ENCODE data around the gene OR5A1.
A peak's percentile ranks its signal among the peaks of the same experiment; 100 is the strongest.
"Not testable (repeated sequence)": the region's sequence is repeated elsewhere in the genome, so short reads cannot be mapped to it uniquely, and the experiment has no call there.

Gene OR5A1
- total RNA-seq = 0 reads per million in 2 donors

- DNase-seq = no peak
Measured at GRCh38 chr11:59436169-59436568, at the start of gene OR5A1. Gene OR5A1, plus strand, starts transcription at chr11:59436469. Its CDS starts 6,700 bp downstream, at chr11:59443169.

GRCh38 chr11:59394186-59394585 lies 42.1 kb upstream of the OR5A1 start:
- no peak for DNase-seq

GRCh38 chr11:59400461-59401261 lies 35.6 kb upstream of the OR5A1 start:
- no peak for DNase-seq

- no peak for DNase-seq
Measured at GRCh38 chr11:59401262-59401552, 35.1 kb upstream of the OR5A1 start.

DNA sequence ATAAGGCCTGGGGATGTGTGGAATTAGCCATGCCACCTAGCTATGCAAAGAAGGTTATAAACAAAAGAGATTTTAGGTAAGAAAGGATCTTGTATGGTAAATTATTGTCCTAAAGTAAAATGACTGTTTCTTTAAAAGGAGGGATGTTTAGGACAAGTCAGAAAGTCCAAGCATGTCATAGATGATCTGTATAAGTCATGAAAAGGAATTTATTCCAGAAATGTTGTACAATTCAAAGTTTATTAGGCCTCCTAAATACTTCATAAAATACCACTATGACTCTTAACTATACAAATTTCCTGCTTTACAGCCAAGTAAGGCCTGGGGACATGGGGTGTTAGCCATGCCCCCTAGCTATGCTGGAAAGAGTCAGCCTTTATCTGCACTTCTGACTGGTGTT lies 32.7 kb upstream of the OR5A1 start:
- no peak for DNase-seq

DNA sequence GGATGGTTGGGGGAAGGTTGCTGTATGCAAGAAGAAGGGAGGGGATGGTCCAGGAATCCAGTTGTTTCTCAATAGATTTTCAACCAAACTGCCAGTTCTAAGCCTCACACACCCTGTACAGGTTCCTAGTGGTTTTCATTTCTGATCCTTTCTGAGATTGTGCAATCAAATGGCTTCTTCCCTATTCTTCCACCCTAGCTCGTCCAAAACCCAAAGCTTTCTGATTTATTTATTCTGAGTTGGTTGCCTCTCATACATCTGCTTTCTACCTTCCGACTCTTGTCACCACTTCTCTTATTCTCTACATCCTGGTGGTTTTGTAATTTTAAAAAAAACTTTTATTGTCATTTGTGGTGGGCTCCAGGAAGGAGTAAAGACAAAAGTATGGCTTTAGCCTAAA lies 22.6 kb upstream of the OR5A1 start:
- no peak for DNase-seq

DNA sequence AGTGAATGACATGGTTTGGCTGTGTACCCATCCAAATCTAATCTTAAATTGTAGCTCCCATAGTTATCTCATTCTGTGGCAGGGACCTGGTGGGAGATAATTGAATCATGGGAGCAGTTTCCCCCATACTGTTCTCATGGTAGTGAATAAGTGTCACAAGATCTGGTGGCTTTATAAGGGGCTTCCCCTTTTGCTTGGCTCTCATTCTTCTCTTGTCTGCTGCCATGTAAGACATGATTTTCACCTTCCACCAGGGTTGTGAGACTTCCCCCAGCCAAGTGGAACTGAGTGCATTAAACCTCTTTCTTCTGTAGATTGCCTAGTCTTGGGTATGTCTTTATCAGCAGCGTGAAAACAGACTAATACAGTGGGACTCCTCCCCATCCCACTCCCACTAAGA lies 21.2 kb upstream of the OR5A1 start:
- no peak for DNase-seq

DNA sequence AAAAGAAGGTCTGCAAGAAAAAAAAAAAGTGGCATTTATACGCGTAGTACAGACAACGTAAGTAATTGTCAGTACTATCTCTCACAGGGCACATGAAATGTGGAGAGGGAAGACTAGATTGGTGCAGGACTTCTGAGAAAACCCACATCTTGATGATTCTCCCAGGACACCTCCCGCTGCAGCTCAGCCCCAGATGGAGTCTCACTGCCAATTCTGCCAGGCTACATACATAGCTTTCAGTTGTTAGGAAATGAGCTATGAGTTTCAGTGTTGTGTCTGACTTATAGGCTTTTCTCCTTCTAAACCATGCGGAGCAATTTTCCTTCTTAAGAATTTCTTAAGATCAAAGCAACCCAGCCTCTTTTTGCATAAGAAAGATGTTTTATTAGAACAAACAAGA lies 19.7 kb upstream of the OR5A1 start:
- DNase-seq = no peak

DNA sequence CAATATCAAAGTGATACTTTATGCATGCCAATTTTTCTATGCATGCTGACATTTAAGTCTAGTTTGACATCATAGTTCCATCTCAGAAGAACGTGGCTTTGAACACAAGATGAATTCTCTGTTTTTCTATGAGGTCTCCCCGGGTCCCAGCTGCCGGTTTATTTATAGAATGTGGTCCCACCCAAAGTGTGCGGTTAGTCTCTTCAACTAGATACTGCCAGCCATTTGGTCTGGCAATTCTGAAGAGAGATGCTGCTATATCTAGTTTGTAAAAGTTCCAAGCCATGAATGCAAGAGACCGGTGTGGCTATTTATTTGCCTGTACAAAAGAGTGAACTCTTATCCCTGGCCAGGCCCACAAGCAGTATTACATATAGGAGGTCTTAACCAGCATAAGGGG lies 19.2 kb upstream of the OR5A1 start:
- DNase-seq = no peak

- no peak for DNase-seq
Measured at GRCh38 chr11:59418156-59418555, 18.1 kb upstream of the OR5A1 start.

DNA sequence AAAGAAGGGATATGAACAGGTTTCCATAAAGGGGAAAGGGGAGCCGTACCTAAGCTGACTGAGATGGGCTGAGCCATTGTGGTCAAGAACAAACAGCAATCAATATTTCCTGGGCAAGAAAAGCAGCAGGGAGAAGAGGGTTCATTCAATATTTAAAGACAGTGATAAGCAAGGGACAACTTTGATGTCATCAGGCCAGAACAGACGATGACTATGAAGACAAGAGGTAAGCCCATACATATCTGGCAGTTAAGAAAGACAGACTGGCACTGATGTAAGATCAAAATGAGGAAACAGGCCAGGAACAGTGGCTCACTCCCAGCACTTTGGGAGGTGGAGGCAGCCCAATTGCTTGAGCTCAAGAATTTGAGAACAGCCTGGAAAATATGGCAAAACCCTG lies 12.4 kb upstream of the OR5A1 start:
- no peak for DNase-seq

GRCh38 chr11:59425131-59425530 lies 11.1 kb upstream of the OR5A1 start:
- DNase-seq = no peak

DNA sequence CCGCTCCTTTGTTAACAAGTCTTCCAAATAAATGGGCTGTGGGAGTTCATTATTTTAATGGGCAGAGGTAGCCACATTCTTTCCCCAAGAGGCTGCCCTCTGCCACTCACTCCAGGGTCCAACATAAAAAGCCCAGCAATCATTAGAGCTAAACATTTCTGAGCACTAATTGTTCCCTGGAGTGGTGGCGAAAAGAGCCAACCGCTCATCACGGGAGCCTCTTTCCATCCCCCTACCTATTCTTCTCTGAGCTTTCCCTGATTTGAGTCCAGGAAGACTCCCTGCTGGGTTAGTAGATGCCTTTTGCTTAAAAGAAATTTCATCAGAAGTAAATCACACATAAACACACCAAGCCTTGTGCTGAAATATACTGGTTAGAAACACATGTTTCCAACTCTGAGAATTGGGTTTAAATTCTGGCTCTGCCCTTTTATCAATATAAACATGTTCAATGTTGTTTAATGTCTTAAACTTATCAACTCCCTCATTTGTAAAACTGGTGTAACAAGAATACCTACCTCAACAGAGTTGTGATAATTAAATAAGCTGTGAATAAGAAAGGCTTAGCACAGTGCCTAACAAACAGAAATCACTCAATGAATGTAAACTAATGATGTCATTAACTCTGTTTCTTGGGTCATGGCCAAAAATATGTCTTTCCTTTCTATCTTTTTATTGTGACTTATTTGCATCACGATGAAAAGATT lies 9.8 kb upstream of the OR5A1 start, which contains the start of gene OR5A2:
Gene OR5A2 (minus strand): TSS at position 53 of the 707 bp plus-strand sequence. CDS start 3,460 bp downstream, outside the sequence.
- DNase-seq = no peak

- no peak for DNase-seq
Measured at GRCh38 chr11:59427068-59427382, 9.2 kb upstream of the OR5A1 start.

- peak; percentile 8 for DNase-seq
Measured at GRCh38 chr11:59429924-59430516, 6.2 kb upstream of the OR5A1 start.

- no peak for DNase-seq
Measured at GRCh38 chr11:59437770-59438169, 1.5 kb downstream of the OR5A1 start.

DNA sequence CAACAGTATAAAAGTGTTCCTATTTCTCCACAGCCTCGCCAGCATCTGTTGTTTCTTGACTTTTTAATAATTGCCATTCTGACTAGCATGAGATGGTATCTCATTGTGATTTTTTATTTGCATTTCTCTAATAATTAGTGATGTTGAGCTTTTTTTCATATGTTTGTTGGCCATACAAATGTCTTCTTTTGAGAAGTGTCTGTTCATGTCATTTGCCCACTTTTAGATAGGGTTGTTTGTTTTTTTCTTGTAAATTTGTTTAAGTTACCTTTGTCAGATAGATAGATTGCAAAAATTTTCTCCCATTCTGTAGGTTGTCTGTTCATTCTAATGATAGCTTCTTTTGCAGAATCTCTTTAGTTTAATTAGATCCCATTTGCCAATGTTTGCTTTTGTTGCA lies 9.4 kb downstream of the OR5A1 start:
- DNase-seq = not testable (repeated sequence)

DNA sequence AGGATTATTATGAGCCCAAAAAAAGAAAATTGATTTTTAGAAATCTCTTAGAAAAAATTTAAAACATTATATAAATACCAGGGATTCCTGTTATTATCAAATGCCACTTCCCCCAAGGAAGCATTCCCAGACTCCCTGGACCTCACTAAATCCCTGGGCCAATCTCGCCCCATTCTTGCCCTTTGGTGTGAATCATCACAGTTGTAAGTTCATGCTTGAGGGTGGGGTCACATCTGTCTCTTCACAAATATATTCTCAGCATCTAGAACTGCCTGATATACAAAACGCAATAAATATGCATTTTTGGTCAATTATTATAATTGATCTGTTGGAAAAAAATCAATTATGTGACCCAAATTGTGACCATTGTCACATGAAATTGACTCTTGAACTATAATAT lies 12.2 kb downstream of the OR5A1 start:
- no peak for DNase-seq

- DNase-seq = no peak
Measured at GRCh38 chr11:59456661-59457060, 20.4 kb downstream of the OR5A1 start, which contains the start of gene OR4D6. Gene OR4D6, plus strand, starts transcription at chr11:59456961. Its CDS starts 0 bp downstream, at chr11:59456961.

DNA sequence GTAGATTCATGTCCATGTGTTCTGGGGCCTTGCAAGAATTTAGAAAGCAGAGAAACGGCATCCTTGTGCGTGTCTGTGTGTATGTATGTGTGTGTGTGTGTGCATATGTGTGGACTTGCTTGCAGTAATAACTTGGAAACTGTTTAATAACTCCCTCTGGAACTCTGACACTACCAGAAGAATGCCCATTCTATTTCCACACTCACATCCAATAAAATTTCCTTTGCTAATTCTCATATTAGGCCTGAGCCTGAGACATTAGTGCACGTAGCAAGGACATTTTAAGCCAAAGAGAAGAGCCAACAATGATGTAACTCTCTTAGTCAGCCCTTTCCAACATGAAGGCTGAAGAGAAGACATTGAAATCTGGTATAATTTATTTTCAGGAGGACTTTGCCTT lies 23.6 kb downstream of the OR5A1 start:
- no peak for DNase-seq

GRCh38 chr11:59463190-59463641 lies 26.9 kb downstream of the OR5A1 start:
- DNase-seq = no peak

- DNase-seq = no peak
Measured at GRCh38 chr11:59473015-59473414, 36.7 kb downstream of the OR5A1 start, which contains the start of gene OR4D10. Gene OR4D10, plus strand, starts transcription at chr11:59473315. Its CDS starts 4,115 bp downstream, at chr11:59477430.

DNA sequence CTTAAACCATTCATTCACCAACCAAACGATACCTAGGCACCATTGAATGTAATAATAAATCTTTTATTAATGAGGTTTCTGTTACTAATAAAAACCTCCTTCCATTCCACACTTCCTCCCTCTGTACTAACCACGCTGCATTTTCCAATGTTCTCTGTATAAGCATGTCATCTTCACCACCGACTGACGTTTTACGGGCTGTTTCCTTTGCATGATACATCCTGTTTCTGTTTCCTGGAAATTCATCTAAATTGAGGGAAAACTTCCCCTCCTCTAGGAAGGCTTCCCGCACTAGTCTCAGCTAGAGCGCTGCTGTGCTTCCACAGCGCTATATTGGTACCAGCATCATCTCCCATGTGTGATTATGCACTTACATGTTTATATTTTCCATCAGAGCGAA lies 38.9 kb downstream of the OR5A1 start:
- DNase-seq = no peak

DNA sequence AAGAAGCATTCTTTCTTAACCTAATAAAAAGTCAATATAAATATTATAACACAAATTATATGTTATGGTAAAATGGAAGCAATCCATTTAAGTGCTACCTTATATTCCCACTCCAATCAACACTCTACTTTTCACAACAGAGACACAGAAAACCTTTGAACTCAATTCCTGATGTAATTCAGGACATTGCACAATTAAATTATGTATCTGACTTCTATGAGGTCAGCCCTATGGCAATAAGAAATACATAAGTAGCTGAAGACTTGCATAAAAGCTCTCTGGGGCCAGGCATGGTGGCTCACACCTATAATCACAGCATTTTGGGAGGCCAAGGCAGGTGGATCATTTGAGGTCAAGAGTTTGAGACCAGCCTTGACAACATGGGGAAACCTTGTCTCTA lies 43.6 kb downstream of the OR5A1 start:
- no peak for DNase-seq

Measured in T-helper 9 cell (primary cell).